Kidney (tissue), 14 donors: ENCODE measurements around the gene HIF3A. TPM values are rescaled to one million over a fixed set of nuclear protein-coding genes. Genes with fewer than 3 reads are reported as not detected.
"Not testable (repeated sequence)": the region's sequence is repeated elsewhere in the genome, so short reads cannot be mapped to it uniquely, and the experiment has no call there.

Experiments used
- DNase-seq, 5 donors: peaks; one replicate each; pipeline ENCODE4 v3.0.0-alpha.2; 2013 to 2020
- FAIRE-seq: peaks from 2 replicates; lab custom pipeline; 2012; peaks lifted over from hg19 to GRCh38; lab: Jason Lieb, UNC
- H3K27ac ChIP-seq, 2 donors: one replicate each; pipeline ENCODE4 v1.7.0; 2013; ENCODE audit warnings: low read depth in 2 of 2, low read length in 2 of 2, inconsistent platforms in 1 of 2
- H3K27me3 ChIP-seq: one replicate; pipeline ENCODE4 v1.7.1; 2013; ENCODE audit warnings: low read length, inconsistent platforms; ENCODE audit not compliant: control insufficient read depth, insufficient read depth
- H3K36me3 ChIP-seq, 3 donors: one replicate each; pipeline versions ENCODE4 v1.7.0 to v1.7.1; 2013; ENCODE audit warnings: low read length in 3 of 3, control low read depth in 1 of 3, inconsistent platforms in 1 of 3; ENCODE audit not compliant: insufficient read depth in 3 of 3, control insufficient read depth in 2 of 3
- H3K4me1 ChIP-seq, 3 donors: one replicate each; pipeline versions ENCODE4 v1.7.0 to v1.7.1; 2013; ENCODE audit warnings: low read length in 3 of 3, inconsistent platforms in 1 of 3, low read depth in 1 of 3; ENCODE audit not compliant: control insufficient read depth in 2 of 3, insufficient read depth in 2 of 3
- H3K4me3 ChIP-seq, 3 donors: one replicate each; pipeline versions ENCODE4 v1.7.0 to v1.8.1; 2013; ENCODE audit warnings: low read length in 3 of 3, control low read depth in 1 of 3, inconsistent platforms in 1 of 3
- H3K9ac ChIP-seq, 3 donors: one replicate each; pipeline versions ENCODE4 v1.7.0 to v1.7.1; 2013; ENCODE audit warnings: low read length in 3 of 3, control low read depth in 1 of 3, inconsistent platforms in 1 of 3
- H3K9me3 ChIP-seq, 3 donors: one replicate each; pipeline versions ENCODE4 v1.7.0 to v1.7.1; 2013; ENCODE audit warnings: low read length in 3 of 3, control low read depth in 1 of 3, inconsistent platforms in 1 of 3; ENCODE audit not compliant: control insufficient read depth in 2 of 3, insufficient read depth in 1 of 3
- intact Hi-C: fragments of 100-400 bp; cut with DNase I; formaldehyde crosslinking; loops from one replicate; pipeline ENCODE4 v1.11.1; 2022
- polyA plus RNA-seq: library from polyadenylated mRNA; stranded (reverse); fragments of 350-450 nt; fragmentation: Illumina TruSeq; extraction: RNeasy Lipid Tissue Mini Kit (QIAGEN cat#74804); gene quantifications from one replicate; pipeline ENCODE4 v1.2.3, GENCODE V29; 2014; ENCODE audit warnings: low read depth, low replicate concordance; ENCODE audit not compliant: insufficient read depth
- total RNA-seq: library from RNA; stranded (reverse); fragmentation: NEBNext Ultra II Directional; extraction: Animal tissue kit (Norgen Biotek cat#: 25700); gene quantifications from one replicate; pipeline ENCODE4 v1.2.1, GENCODE V29; 2021
- TF ChIP-seq, protein P1 (sequence below): IDR thresholded peaks from 3 replicates; pipeline ENCODE4 v1.5.1; 2012; ENCODE audit warnings: mild to moderate bottlenecking, moderate library complexity, borderline replicate concordance; ENCODE audit not compliant: insufficient read depth; ENCODE audit errors: extremely low read depth
- donor health status: control.
- donor health status: control.
- donor health status: control.
- donor health status: control.
- donor health status: control.
- donor health status: DM: yes; HTN: yes; CAD: no.
- donor health status: Normal renal cell carcinoma (clear cell type).

HIF3A gene
- total and polyA plus RNA-seq, 2 donors from 2014 or later, result 3.3 to 40.4 TPM

GRCh38 chr19:46271481-46272197, 25.2 kb upstream of the HIF3A start:
- DNase-seq, result no peak
- no peak for FAIRE-seq
- Histone ChIP-seq H3K27me3 (no peaks in the 10 kb centered on the region), H3K27ac (no peak overlapping the region), H3K9ac (no peak overlapping the region), H3K4me1 (no peaks in the 10 kb centered on the region), H3K4me3 (no peak overlapping the region), H3K36me3 (no peaks in the 10 kb centered on the region), H3K9me3 (no peaks in the 10 kb centered on the region)
- TF ChIP-seq, protein P1, sequence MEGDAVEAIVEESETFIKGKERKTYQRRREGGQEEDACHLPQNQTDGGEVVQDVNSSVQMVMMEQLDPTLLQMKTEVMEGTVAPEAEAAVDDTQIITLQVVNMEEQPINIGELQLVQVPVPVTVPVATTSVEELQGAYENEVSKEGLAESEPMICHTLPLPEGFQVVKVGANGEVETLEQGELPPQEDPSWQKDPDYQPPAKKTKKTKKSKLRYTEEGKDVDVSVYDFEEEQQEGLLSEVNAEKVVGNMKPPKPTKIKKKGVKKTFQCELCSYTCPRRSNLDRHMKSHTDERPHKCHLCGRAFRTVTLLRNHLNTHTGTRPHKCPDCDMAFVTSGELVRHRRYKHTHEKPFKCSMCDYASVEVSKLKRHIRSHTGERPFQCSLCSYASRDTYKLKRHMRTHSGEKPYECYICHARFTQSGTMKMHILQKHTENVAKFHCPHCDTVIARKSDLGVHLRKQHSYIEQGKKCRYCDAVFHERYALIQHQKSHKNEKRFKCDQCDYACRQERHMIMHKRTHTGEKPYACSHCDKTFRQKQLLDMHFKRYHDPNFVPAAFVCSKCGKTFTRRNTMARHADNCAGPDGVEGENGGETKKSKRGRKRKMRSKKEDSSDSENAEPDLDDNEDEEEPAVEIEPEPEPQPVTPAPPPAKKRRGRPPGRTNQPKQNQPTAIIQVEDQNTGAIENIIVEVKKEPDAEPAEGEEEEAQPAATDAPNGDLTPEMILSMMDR, result no peak
- intact Hi-C loops, result no loop called here

GRCh38 chr19:46273931-46274330, 22.9 kb upstream of the HIF3A start:
- H3K4me1 ChIP-seq, DNase-seq, H3K9me3 ChIP-seq, intact Hi-C loops, H3K9ac ChIP-seq, H3K36me3 ChIP-seq, H3K27ac ChIP-seq, H3K4me3 ChIP-seq, FAIRE-seq, H3K27me3 ChIP-seq: not testable (repeated sequence)

DNA sequence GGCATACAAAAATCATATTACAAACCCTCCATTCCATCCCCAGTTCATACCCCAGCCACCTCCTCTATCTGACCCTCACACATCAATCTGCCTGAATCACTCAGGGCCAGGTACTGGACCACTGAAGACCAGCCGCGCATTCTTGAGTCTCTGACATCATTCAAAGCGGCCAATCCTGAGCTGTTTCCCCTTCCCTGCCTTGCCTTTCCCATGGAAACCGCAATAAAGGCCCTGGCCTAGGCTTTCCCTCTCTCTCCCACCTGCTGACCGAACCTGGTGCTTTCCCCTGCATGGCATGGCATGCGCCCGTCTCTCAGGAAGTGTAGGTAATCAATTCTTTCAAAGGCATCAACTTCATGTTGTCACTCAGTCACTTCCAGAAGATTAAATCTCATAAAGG, 17.7 kb upstream of the HIF3A start:
- intact Hi-C loops, result no loop called here
- TF ChIP-seq, protein P1, result no peak
- no peak overlapping the region for H3K4me3 ChIP-seq
- H3K4me1 ChIP-seq, result peaks cover 0 to 3% (median 0%) of the 10 kb centered on the region in 3 donors
- no peaks in the 10 kb centered on the region for H3K36me3 ChIP-seq
- no peak overlapping the region for H3K27ac ChIP-seq
- no peaks in the 10 kb centered on the region for H3K9me3 ChIP-seq
- no peak for DNase-seq
- no peak for FAIRE-seq
- no peak overlapping the region for H3K9ac ChIP-seq
- no peaks in the 10 kb centered on the region for H3K27me3 ChIP-seq

- Histone ChIP-seq H3K9me3 (no peaks in the 10 kb centered on the region), H3K9ac (no peak overlapping the region), H3K36me3 (no peaks in the 10 kb centered on the region), H3K4me3 (no peak overlapping the region), H3K4me1 (peaks cover 0 to 3% (median 0%) of the 10 kb centered on the region in 3 donors), H3K27ac (no peak overlapping the region), H3K27me3 (no peaks in the 10 kb centered on the region)
- FAIRE-seq (no peak), DNase-seq (no peak)
- TF ChIP-seq, protein P1, result no peak
- intact Hi-C loops, result loop anchor here (10.0 kb wide), 1 partner anchor 231 kb away; no protein-coding TSS in a partner anchor
Observed at GRCh38 chr19:46283771-46284170, 13.1 kb upstream of the HIF3A start.
